Gastroesophageal sphincter (tissue), 3 donors: ENCODE measurements around the gene ACOXL.

Source experiments
- CTCF ChIP-seq, 4 experiments: fragments of 200-600 bp in 2 of 4; fragments of 450-650 bp in 2 of 4; sonication (generic) in 1 of 4; IDR thresholded peaks; one replicate each; pipeline ENCODE4 v1.5.1; 2017 to 2019; ENCODE audit warnings: antibody characterized with exemption in 4 of 4, mild to moderate bottlenecking in 2 of 4, moderate library complexity in 2 of 4
- POLR2AphosphoS5 ChIP-seq: sonication (generic); formaldehyde crosslinking; IDR thresholded peaks from one replicate; pipeline ENCODE4 v1.6.1; 2017; ENCODE audit warnings: antibody characterized with exemption

GRCh38 chr2:110960281-110960680 is 227.9 kb downstream of the ACOXL start:
- no peak for TF ChIP-seq CTCF (IDR thresholded peaks at IDR 0.05)
- TF ChIP-seq POLR2AphosphoS5 = no peak
